ENCODE results near the gene JSRP1.
A peak's percentile ranks its signal among the peaks of the same experiment; 100 is the strongest.

The JSRP1 gene

GRCh38 chr19:2215281-2215751 is 40.9 kb downstream of the JSRP1 start:
- no peak overlapping the region for H3K4me3 ChIP-seq (ENCODE audit: low read depth in 1 of 2, low read length in 2 of 2)
- peaks cover 22 to 91% of the 10 kb centered on the region in 2 donors for H3K36me3 ChIP-seq (ENCODE audit: control insufficient read depth in 1 of 2, insufficient read depth in 2 of 2, low read length in 2 of 2)
- no peaks in the 10 kb centered on the region for H3K4me1 ChIP-seq (ENCODE audit: control insufficient read depth in 1 of 2, insufficient read depth in 2 of 2, low read length in 2 of 2)
- H3K27ac ChIP-seq (ENCODE audit: low read length): no peak overlapping the region
- no peaks in the 10 kb centered on the region for H3K9me3 ChIP-seq (ENCODE audit: control insufficient read depth in 1 of 2, low read length in 2 of 2)
- H3K27me3 ChIP-seq (ENCODE audit: low read depth, low read length): no peaks in the 10 kb centered on the region

DNA sequence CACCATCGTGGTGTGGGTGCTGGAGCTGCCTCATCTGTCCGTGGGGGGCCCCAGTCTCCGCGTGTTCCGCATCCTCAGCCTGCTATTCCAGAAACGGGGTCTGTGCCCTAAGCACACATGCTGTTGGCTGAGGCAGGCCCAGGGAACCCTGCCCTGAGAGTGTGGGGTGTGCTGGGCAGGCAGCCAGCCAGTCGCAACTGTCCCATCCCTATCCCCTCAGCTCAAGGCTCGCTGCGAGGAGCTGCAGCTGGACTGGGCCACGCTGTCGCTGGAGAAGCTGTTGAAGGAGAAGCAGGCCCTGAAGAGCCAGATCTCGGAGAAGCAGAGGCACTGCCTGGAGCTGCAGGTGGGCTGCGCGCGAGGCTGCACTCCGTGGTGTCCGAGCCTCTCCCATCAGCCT is 42.0 kb downstream of the JSRP1 start:
- Histone ChIP-seq H3K9me3 (ENCODE audit: control insufficient read depth in 1 of 2, low read length in 2 of 2) (no peaks in the 10 kb centered on the region), H3K27me3 (ENCODE audit: low read depth, low read length) (no peaks in the 10 kb centered on the region), H3K4me1 (ENCODE audit: control insufficient read depth in 1 of 2, insufficient read depth in 2 of 2, low read length in 2 of 2) (no peaks in the 10 kb centered on the region), H3K36me3 (ENCODE audit: control insufficient read depth in 1 of 2, insufficient read depth in 2 of 2, low read length in 2 of 2) (peaks cover 22 to 87% of the 10 kb centered on the region in 2 donors), H3K4me3 (ENCODE audit: low read depth in 1 of 2, low read length in 2 of 2) (no peak overlapping the region), H3K27ac (ENCODE audit: low read length) (no peak overlapping the region)

GRCh38 chr19:2213799-2214198 is 42.4 kb downstream of the JSRP1 start:
- H3K4me1 ChIP-seq (ENCODE audit: control insufficient read depth in 1 of 2, insufficient read depth in 2 of 2, low read length in 2 of 2): peaks cover 0 to under 1% of the 10 kb centered on the region in 2 donors
- H3K36me3 ChIP-seq (ENCODE audit: control insufficient read depth in 1 of 2, insufficient read depth in 2 of 2, low read length in 2 of 2): peaks cover 22 to 84% of the 10 kb centered on the region in 2 donors
- no peaks in the 10 kb centered on the region for H3K27me3 ChIP-seq (ENCODE audit: low read depth, low read length)
- no peak overlapping the region for H3K27ac ChIP-seq (ENCODE audit: low read length)
- no peaks in the 10 kb centered on the region for H3K9me3 ChIP-seq (ENCODE audit: control insufficient read depth in 1 of 2, low read length in 2 of 2)
- no peak overlapping the region for H3K4me3 ChIP-seq (ENCODE audit: low read depth in 1 of 2, low read length in 2 of 2)

DNA sequence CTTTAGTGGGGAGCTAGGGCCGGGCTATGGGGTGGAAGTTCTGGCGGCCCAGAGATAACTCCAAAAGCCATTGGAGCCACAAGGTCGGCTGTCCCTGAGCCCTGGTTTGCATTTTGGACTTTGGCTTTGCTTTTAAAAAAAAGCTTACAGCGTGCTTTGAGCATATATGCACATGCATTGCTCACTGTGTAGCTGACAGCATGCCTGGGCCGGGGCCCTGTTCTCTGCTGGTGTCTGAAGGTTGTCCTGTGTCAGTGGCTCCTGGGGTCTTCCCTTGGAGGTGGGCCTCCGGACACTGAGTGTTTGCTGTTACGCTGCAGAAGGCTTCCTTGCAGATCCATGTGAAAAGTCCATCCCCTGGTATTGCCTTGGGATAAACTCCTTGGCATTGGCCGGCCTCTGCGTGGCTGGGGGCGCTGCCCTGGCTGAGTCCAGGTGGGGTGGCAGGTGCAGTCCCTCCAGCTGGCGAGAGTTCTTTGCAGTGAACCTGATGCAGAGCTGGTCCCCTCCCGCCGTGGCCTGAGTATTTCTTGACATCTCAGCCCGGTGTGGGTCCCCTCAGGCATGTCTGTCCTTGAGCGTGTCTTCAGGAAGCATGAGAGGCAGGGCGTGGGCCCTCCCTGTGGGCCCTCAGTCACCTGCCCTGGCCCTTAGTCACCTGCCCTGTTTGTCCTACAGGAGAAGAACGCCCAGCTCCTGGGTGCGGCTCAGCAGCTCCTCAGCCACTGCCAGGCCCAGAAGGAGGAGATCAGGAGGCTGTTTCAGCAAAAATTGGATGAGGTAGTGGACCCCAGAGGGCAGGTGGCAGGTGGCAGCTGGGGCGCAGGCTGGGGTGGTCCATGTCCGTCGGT is 43.1 kb downstream of the JSRP1 start:
- no peaks in the 10 kb centered on the region for H3K27me3 ChIP-seq (ENCODE audit: low read depth, low read length)
- no peaks in the 10 kb centered on the region for H3K9me3 ChIP-seq (ENCODE audit: control insufficient read depth in 1 of 2, low read length in 2 of 2)
- peaks cover 22 to 83% of the 10 kb centered on the region in 2 donors for H3K36me3 ChIP-seq (ENCODE audit: control insufficient read depth in 1 of 2, insufficient read depth in 2 of 2, low read length in 2 of 2)
- no peak overlapping the region for H3K4me3 ChIP-seq (ENCODE audit: low read depth in 1 of 2, low read length in 2 of 2)
- H3K27ac ChIP-seq (ENCODE audit: low read length): peak overlapping the region; percentile 14
- peaks cover 0 to 8% of the 10 kb centered on the region in 2 donors for H3K4me1 ChIP-seq (ENCODE audit: control insufficient read depth in 1 of 2, insufficient read depth in 2 of 2, low read length in 2 of 2)

GRCh38 chr19:2210987-2211740 is 45.1 kb downstream of the JSRP1 start:
- Histone ChIP-seq H3K4me1 (ENCODE audit: control insufficient read depth in 1 of 2, insufficient read depth in 2 of 2, low read length in 2 of 2) (peaks cover 0 to 12% of the 10 kb centered on the region in 2 donors), H3K9me3 (ENCODE audit: control insufficient read depth in 1 of 2, low read length in 2 of 2) (no peaks in the 10 kb centered on the region), H3K27ac (ENCODE audit: low read length) (no peak overlapping the region), H3K27me3 (ENCODE audit: low read depth, low read length) (no peaks in the 10 kb centered on the region), H3K4me3 (ENCODE audit: low read depth in 1 of 2, low read length in 2 of 2) (no peak overlapping the region), H3K36me3 (ENCODE audit: control insufficient read depth in 1 of 2, insufficient read depth in 2 of 2, low read length in 2 of 2) (peaks cover 24 to 80% of the 10 kb centered on the region in 2 donors)

DNA sequence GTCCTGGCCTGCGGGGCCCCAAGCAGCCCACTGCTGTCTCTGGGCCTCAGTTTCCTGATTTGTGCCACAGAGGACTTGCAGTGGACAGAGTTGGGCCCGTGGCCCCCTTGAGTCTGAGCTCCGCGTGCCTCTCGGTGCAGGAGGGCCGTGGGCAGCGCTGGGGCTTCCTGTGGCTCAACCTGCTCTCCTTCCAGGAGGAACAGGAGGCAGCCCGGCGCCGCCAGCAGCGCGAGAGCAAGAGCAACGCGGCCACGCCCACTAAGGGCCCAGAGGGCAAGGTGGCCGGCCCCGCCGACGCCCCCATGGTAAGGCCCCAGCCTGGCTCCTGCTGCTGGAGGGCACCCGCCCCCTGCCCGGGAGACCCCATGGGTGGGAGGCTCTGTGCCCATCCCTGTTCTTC is 46.0 kb downstream of the JSRP1 start:
- H3K4me1 ChIP-seq (ENCODE audit: control insufficient read depth in 1 of 2, insufficient read depth in 2 of 2, low read length in 2 of 2): peaks cover 0 to 12% of the 10 kb centered on the region in 2 donors
- H3K27me3 ChIP-seq (ENCODE audit: low read depth, low read length): no peaks in the 10 kb centered on the region
- H3K4me3 ChIP-seq (ENCODE audit: low read depth in 1 of 2, low read length in 2 of 2): no peak overlapping the region
- no peaks in the 10 kb centered on the region for H3K9me3 ChIP-seq (ENCODE audit: control insufficient read depth in 1 of 2, low read length in 2 of 2)
- peaks cover 24 to 70% of the 10 kb centered on the region in 2 donors for H3K36me3 ChIP-seq (ENCODE audit: control insufficient read depth in 1 of 2, insufficient read depth in 2 of 2, low read length in 2 of 2)
- no peak overlapping the region for H3K27ac ChIP-seq (ENCODE audit: low read length)

DNA sequence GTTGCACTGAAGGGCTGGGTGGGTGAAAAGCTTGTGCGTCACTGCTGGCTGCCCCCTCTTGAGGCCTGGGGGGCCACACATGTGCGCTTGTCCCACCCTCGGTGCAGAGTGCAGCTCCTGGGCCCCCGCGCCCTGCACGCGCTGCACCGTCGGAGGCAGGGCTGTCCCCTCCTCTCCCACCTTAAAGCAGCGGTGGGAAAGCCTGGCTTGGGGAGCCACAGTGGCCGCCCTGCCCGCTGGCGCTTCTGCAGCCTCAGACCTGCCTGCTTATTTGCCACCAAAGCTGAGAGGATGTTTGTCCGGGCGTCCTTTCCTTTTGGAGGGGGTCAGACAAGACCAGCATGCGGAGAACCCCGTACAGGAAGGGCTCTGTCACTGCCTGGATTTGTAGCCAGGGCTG is 46.8 kb downstream of the JSRP1 start:
- Histone ChIP-seq H3K4me1 (ENCODE audit: control insufficient read depth in 1 of 2, insufficient read depth in 2 of 2, low read length in 2 of 2) (peaks cover 0 to 12% of the 10 kb centered on the region in 2 donors), H3K36me3 (ENCODE audit: control insufficient read depth in 1 of 2, insufficient read depth in 2 of 2, low read length in 2 of 2) (peaks cover 17 to 66% of the 10 kb centered on the region in 2 donors), H3K9me3 (ENCODE audit: control insufficient read depth in 1 of 2, low read length in 2 of 2) (no peaks in the 10 kb centered on the region), H3K27ac (ENCODE audit: low read length) (no peak overlapping the region), H3K4me3 (ENCODE audit: low read depth in 1 of 2, low read length in 2 of 2) (no peak overlapping the region), H3K27me3 (ENCODE audit: low read depth, low read length) (no peaks in the 10 kb centered on the region)

DNA sequence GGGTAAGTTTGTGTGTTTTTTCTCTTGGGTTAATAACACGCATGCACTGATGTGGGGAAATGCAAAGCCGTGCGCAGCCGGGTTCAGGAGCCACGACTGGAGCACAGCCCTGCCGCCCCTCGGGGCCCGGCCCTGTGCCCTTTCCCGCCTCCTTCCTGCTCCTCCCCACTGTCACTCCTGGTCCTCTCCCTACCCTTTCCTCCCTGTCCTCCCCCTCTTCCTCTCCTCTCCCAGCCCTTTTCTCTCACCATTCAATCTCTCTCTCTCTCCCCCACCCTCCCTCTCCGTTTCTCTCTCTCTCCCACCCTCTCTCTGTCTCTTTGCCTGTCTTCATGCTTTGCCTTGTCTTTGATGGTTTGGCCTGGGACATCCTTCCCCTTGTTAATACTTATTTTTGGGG is 47.2 kb downstream of the JSRP1 start:
- H3K4me1 ChIP-seq (ENCODE audit: control insufficient read depth in 1 of 2, insufficient read depth in 2 of 2, low read length in 2 of 2): peaks cover 0 to 12% of the 10 kb centered on the region in 2 donors
- H3K9me3 ChIP-seq (ENCODE audit: control insufficient read depth in 1 of 2, low read length in 2 of 2): no peaks in the 10 kb centered on the region
- H3K36me3 ChIP-seq (ENCODE audit: control insufficient read depth in 1 of 2, insufficient read depth in 2 of 2, low read length in 2 of 2): peaks cover 19 to 66% of the 10 kb centered on the region in 2 donors
- H3K27me3 ChIP-seq (ENCODE audit: low read depth, low read length): no peaks in the 10 kb centered on the region
- no peak overlapping the region for H3K27ac ChIP-seq (ENCODE audit: low read length)
- no peak overlapping the region for H3K4me3 ChIP-seq (ENCODE audit: low read depth in 1 of 2, low read length in 2 of 2)

DNA sequence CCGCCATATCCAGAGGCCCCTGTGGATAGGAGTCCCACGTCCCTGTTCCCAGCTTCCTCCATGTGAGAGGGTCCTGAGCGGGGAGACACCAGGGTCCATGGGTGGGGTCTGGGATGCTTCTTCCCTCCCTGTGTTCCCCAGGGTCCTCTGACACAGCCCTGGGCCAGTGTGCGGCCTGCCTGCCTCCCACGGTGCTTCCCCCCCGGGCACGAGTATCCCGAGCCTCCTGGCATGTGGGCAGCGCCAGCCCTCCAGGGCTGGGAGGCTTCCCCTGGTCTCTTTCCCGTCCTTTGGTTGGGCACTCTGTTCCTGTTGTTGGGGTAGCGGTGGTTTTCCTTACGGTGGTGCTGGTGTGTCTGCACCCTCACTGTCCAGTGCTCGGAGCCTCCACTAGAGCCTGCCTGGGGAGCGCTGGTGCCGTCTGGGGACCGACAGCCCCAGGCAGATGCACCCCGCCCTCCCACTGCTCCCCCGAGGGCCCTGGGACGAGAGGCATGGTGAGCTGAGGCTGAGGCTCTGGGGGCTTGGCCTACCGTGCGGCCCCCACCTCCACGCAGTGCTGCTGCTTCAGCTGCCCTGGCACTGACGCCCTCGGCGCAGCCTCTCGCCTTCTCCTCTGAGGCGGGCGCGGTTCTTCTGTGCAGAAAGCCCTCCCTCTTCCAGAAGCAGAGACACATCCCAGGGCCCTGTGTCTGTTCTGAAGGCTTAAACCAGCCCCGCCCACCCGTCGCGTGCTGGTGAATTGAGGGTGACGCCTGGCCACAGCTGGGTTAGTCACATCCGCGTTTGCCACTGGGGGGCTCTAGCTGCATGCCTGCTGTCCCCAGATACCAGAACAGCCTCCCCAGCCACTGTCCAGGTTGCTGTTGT is 48.0 kb downstream of the JSRP1 start:
- Histone ChIP-seq H3K36me3 (ENCODE audit: control insufficient read depth in 1 of 2, insufficient read depth in 2 of 2, low read length in 2 of 2) (peaks cover 24 to 66% of the 10 kb centered on the region in 2 donors), H3K4me1 (ENCODE audit: control insufficient read depth in 1 of 2, insufficient read depth in 2 of 2, low read length in 2 of 2) (peaks cover 0 to 12% of the 10 kb centered on the region in 2 donors), H3K4me3 (ENCODE audit: low read depth in 1 of 2, low read length in 2 of 2) (no peak overlapping the region), H3K9me3 (ENCODE audit: control insufficient read depth in 1 of 2, low read length in 2 of 2) (no peaks in the 10 kb centered on the region), H3K27ac (ENCODE audit: low read length) (no peak overlapping the region), H3K27me3 (ENCODE audit: low read depth, low read length) (no peaks in the 10 kb centered on the region)

DNA sequence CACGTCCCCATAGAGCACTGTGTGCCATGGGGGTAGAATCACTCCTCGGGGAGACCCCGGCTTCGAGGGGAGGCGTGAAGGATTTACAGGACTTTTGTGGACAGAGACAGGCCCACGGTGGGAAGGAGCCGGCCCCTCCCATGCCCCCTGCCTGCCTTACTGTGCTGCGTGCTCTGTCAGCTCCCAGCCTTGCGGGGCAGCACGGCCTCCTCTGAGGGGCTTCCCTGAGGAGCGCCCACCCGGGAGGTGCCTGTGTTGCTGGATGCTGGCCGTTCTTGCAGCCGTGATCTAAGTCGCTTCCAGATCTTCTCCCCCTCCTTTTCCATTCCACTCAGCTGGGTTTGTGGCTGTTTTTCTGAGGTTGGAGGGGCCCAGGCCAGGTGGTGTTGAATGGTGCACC is 49.2 kb downstream of the JSRP1 start:
- Histone ChIP-seq H3K36me3 (ENCODE audit: control insufficient read depth in 1 of 2, insufficient read depth in 2 of 2, low read length in 2 of 2) (peaks cover 24 to 61% of the 10 kb centered on the region in 2 donors), H3K9me3 (ENCODE audit: control insufficient read depth in 1 of 2, low read length in 2 of 2) (no peaks in the 10 kb centered on the region), H3K4me1 (ENCODE audit: control insufficient read depth in 1 of 2, insufficient read depth in 2 of 2, low read length in 2 of 2) (peaks cover 0 to 12% of the 10 kb centered on the region in 2 donors), H3K4me3 (ENCODE audit: low read depth in 1 of 2, low read length in 2 of 2) (no peak overlapping the region), H3K27me3 (ENCODE audit: low read depth, low read length) (no peaks in the 10 kb centered on the region), H3K27ac (ENCODE audit: low read length) (no peak overlapping the region)
